PC-3 (cell line): ENCODE results near the gene NFIC.

ENCODE experiments used
- CTCF ChIP-seq: fragments of 300-600 bp; sonication (generic); conservative IDR thresholded peaks from 2 replicates; pipeline ENCODE4 v1.5.1; 2017; ENCODE audit warnings: antibody characterized with exemption, low read depth, mild to moderate bottlenecking, low read length
- EZH2 ChIP-seq: fragments of 300-600 bp; sonication (generic); IDR thresholded peaks from one replicate; pipeline ENCODE4 v1.6.1; 2017; ENCODE audit warnings: antibody characterized with exemption, mild to moderate bottlenecking, low read length; ENCODE audit not compliant: unreplicated experiment

- TF ChIP-seq CTCF (no peak), EZH2 (no peak)
Observed at GRCh38 chr19:3316659-3317207, 49.6 kb upstream of the NFIC start.
